Activated B cell treated with CpG ODN at 0.5 μM for 24 hours (primary cell): ENCODE results near the gene ARHGEF11. TPM values are rescaled to one million over a fixed set of nuclear protein-coding genes. Genes with fewer than 3 reads are reported as not detected.

Source experiments
- ATAC-seq: fragments of 200-7000 bp; cut with Tn5 transposase; one replicate; pipeline ENCODE4 v1.10.0; 2021; ENCODE audit warnings: low read depth, mild to moderate bottlenecking, moderate library complexity
- CTCF ChIA-PET: fragments of 350-600 bp; sonication (Branson Sonifier 250); formaldehyde crosslinking; loops from one replicate; lab custom pipeline; 2021; ENCODE audit warnings: antibody characterized with exemption; lab: Charles Lee
- POLR2A ChIA-PET: fragments of 350-600 bp; sonication (Branson Sonifier 250); formaldehyde crosslinking; loops from one replicate; lab custom pipeline; 2021; ENCODE audit warnings: antibody characterized with exemption; lab: Charles Lee
- DNase-seq: peaks from one replicate; pipeline ENCODE4 v3.0.0; 2022
- H3K27ac Mint-ChIP-seq: one replicate; pipeline ENCODE4 v1.8.0; 2020; ENCODE audit warnings: mixed read lengths
- H3K27me3 Mint-ChIP-seq: one replicate; pipeline ENCODE4 v1.8.0; 2021; ENCODE audit warnings: mixed read lengths
- H3K36me3 Mint-ChIP-seq: one replicate; pipeline ENCODE4 v1.8.0; 2021; ENCODE audit warnings: low read depth, mixed read lengths
- H3K4me1 Mint-ChIP-seq: one replicate; pipeline ENCODE4 v1.8.0; 2021; ENCODE audit warnings: mixed read lengths
- H3K4me3 Mint-ChIP-seq: one replicate; pipeline ENCODE4 v1.8.0; 2020; ENCODE audit warnings: mild to moderate bottlenecking, mixed read lengths
- H3K9me3 Mint-ChIP-seq: one replicate; pipeline ENCODE4 v1.8.0; 2020; ENCODE audit warnings: mixed read lengths
- CTCF ChIP-seq: fragments of 200-600 bp; IDR thresholded peaks from one replicate; pipeline ENCODE4 v1.8.0; 2022; ENCODE audit warnings: antibody characterized with exemption, mild to moderate bottlenecking
- intact Hi-C: fragments of 100-400 bp; cut with micrococcal nuclease; formaldehyde crosslinking; loops from one replicate; pipeline ENCODE4 v1.15.1; 2024
- total RNA-seq: library from RNA; stranded (reverse); gene quantifications from 2 replicates; pipeline ENCODE4 v1.2.3, GENCODE V29; 2022

ARHGEF11 gene
- total RNA-seq, 1 donor from 2014 or later, result 0.95 TPM

- intact Hi-C loops, result no loop called here
- DNase-seq, result no peak
Observed at GRCh38 chr1:156963621-156964020, 81.9 kb downstream of the ARHGEF11 start.

GRCh38 chr1:156961709-156962108 is 83.8 kb downstream of the ARHGEF11 start:
- no peak for DNase-seq
- Mint-ChIP-seq H3K4me3 (no peak overlapping the region), H3K4me1 (peaks cover 20% of the 10 kb centered on the region), H3K27ac (no peak overlapping the region), H3K36me3 (no peaks in the 10 kb centered on the region), H3K9me3 (peaks cover 2% of the 10 kb centered on the region), H3K27me3 (no peaks in the 10 kb centered on the region)
- no peak for TF ChIP-seq CTCF
- intact Hi-C loops, result no loop called here
- ATAC-seq, result peak; percentile 28
- ChIA-PET POLR2A (no interaction called here), CTCF (interaction anchor here (0.7 kb wide), 1 partner anchor 154 kb away, joined by 3 read pairs; no protein-coding TSS in a partner anchor)

More at GRCh38 chr1:156963621-156964020, 81.9 kb downstream of the ARHGEF11 start:
- Mint-ChIP-seq H3K4me1 (peaks cover 20% of the 10 kb centered on the region), H3K27ac (no peak overlapping the region), H3K4me3 (peak overlapping the region; percentile 15), H3K9me3 (peaks cover 2% of the 10 kb centered on the region), H3K27me3 (peaks cover 10% of the 10 kb centered on the region), H3K36me3 (no peaks in the 10 kb centered on the region)
- CTCF ChIA-PET, result no interaction called here
- TF ChIP-seq CTCF, result no peak
- POLR2A ChIA-PET, result no interaction called here
- ATAC-seq, result peak; percentile 52

DNA sequence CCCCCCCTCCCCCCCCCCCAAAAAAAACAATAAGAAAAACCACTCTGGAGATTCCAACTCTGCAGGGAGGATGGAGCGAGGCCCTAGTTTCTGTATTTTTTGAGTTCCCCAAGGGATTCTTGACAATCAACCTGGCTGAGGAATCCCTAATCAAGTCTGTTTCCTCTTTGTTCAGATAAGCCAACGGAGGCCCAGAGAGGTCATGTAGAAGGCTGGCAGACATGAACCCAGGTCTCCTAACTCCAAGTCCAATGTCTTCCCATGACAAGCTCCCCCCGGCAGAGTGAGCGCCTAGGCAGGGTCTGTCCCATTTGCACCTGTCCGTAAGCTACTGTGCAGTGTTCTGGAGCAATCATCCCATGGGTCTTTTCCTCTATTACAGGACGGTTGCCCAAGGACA is 85.6 kb downstream of the ARHGEF11 start:
- Mint-ChIP-seq H3K4me1 (peaks cover 20% of the 10 kb centered on the region), H3K27ac (no peak overlapping the region), H3K9me3 (peaks cover 2% of the 10 kb centered on the region), H3K36me3 (no peaks in the 10 kb centered on the region), H3K4me3 (no peak overlapping the region), H3K27me3 (no peaks in the 10 kb centered on the region)
- intact Hi-C loops, result no loop called here
- DNase-seq (no peak), ATAC-seq (no peak)
- CTCF ChIA-PET, result no interaction called here
- POLR2A ChIA-PET, result interaction anchor here (0.7 kb wide), 1 partner anchor 34 kb away, joined by 3 read pairs; no protein-coding TSS in a partner anchor
- no peak for TF ChIP-seq CTCF

GRCh38 chr1:156959414-156959813 is 86.1 kb downstream of the ARHGEF11 start:
- Mint-ChIP-seq H3K27me3 (no peaks in the 10 kb centered on the region), H3K4me3 (no peak overlapping the region), H3K36me3 (no peaks in the 10 kb centered on the region), H3K27ac (no peak overlapping the region), H3K4me1 (peaks cover 20% of the 10 kb centered on the region), H3K9me3 (peaks cover 2% of the 10 kb centered on the region)
- no peak for TF ChIP-seq CTCF
- ATAC-seq, result no peak
- ChIA-PET CTCF (no interaction called here), POLR2A (interaction anchor here (0.7 kb wide), 1 partner anchor 33 kb away, joined by 3 read pairs; no protein-coding TSS in a partner anchor)
- DNase-seq, result no peak
- intact Hi-C loops, result no loop called here

- Mint-ChIP-seq H3K27ac (no peak overlapping the region), H3K4me1 (peaks cover 11% of the 10 kb centered on the region), H3K9me3 (peaks cover 2% of the 10 kb centered on the region), H3K4me3 (no peak overlapping the region), H3K36me3 (no peaks in the 10 kb centered on the region), H3K27me3 (no peaks in the 10 kb centered on the region)
- ATAC-seq, result no peak
- intact Hi-C loops, result no loop called here
- no peak for DNase-seq
- ChIA-PET POLR2A (no interaction called here), CTCF (no interaction called here)
- no peak for TF ChIP-seq CTCF
Observed at GRCh38 chr1:156958247-156958714, 87.3 kb downstream of the ARHGEF11 start.
